GM03348 (cell line): Measurements from ENCODE around the gene SEMA6C.
"Not testable (repeated sequence)": the region's sequence is repeated elsewhere in the genome, so short reads cannot be mapped to it uniquely, and the experiment has no call there.

ENCODE experiments used
- DNase-seq: peaks from one replicate; pipeline ENCODE4 v3.0.0; 2012; ENCODE audit warnings: low spot score

The SEMA6C gene

GRCh38 chr1:151146412-151147131 is at the start of gene SEMA6C:
Gene SEMA6C (minus strand): TSS chr1:151146631. CDS start chr1:151142621, 4,010 bp downstream.
- DNase-seq = peak; percentile 98

GRCh38 chr1:151194894-151195594 is 48.6 kb upstream of the SEMA6C start:
- DNase-seq = peak; percentile 91

DNA sequence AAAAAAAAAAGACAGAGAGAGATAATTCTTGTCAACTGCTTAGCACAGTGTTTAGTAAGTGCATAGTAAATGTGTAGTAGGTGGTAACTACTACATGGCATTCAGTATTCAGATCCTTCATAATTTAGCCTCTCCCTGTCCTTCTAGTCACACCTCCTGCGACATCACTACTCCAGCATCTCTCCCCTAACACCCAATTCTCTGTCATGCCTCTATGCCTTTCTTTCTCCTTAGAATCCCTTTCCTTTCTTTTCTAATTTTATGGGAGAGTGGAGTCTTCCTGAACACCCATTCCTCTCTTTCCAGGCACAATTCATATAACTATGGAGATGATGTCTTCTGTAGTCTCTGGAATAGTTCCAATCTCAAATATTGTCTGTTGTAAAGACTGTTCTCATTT is 47.4 kb upstream of the SEMA6C start:
- DNase-seq = no peak

DNA sequence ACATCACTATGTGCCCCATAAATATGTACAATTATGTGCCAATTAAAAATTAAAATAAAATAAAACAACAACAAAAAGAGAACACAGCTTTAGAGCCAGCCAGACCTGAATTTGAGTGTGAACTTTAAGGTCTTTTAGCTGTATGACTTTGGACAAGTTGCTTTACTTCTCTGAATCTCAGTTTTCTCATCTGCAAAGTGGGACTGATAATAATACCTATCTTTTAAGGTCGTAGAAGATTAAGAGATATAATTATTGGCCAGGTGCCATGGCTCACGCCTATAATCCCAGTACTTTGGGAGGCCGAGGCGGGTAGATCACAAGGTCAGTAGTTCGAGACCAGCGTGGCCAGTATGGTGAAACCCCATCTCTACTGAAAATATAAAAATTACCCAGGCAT is 46.9 kb upstream of the SEMA6C start:
- DNase-seq = no peak

GRCh38 chr1:151192047-151192446 is 45.6 kb upstream of the SEMA6C start:
- no peak for DNase-seq

- DNase-seq = peak; percentile 92
Measured at GRCh38 chr1:151189637-151190445, 43.4 kb upstream of the SEMA6C start, which contains the start of gene VPS72. Gene VPS72 (minus strand): TSS chr1:151190197. CDS start chr1:151190121, 76 bp downstream.

GRCh38 chr1:151188667-151189066 is 42.2 kb upstream of the SEMA6C start:
- DNase-seq = not testable (repeated sequence)

DNA sequence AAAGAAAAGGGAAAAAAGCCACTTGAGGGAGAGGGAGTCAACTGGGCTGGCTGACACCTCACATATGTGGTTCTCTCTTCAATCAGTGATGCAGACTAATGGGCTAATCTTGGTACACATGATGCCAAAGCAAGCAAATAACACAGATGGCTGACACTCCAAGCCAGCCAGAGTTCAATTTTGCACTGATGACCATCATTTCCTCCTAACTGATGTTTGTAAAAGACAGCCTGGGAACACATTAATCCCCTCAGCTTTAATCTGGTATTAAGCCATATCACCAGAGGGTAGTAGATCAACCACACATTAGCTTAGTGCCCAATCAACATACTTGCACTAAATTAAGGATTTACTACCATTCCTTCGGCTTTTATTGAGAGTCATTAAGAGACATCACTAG is 40.8 kb upstream of the SEMA6C start:
- DNase-seq = no peak

GRCh38 chr1:151184211-151184610 is 37.8 kb upstream of the SEMA6C start:
- DNase-seq = no peak

DNA sequence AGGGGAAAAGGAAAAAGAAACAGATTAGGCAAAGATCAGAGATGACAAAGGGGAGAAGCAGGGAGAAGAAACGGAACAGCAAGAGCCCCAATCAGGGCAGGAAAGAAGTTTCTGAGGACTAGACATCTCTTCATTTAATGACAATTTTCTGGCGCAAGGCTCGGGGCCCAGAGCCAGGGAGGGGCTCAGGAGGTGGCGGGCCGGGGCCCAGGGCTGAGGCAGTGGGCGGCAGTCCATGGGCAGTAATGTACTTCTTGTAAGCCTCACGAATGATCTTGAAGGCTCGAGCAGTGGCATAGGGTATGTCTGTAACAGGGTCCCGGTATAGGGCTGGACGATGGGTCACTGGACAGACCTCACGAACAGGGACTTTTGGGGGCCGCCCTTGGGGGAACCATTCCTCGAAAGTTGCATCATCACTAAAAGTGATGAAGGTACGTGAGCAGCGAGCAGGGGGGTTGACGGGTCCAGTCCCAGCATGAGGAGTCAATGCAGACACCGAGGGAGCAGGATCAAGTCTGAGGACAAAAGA is 30.1 kb upstream of the SEMA6C start:
- DNase-seq = no peak

- peak; percentile 46 for DNase-seq
Measured at GRCh38 chr1:151175863-151176262, 29.4 kb upstream of the SEMA6C start, which contains the start of gene TMOD4. Gene TMOD4 (minus strand): TSS chr1:151175981. CDS start chr1:151174875, 1,106 bp downstream.

DNA sequence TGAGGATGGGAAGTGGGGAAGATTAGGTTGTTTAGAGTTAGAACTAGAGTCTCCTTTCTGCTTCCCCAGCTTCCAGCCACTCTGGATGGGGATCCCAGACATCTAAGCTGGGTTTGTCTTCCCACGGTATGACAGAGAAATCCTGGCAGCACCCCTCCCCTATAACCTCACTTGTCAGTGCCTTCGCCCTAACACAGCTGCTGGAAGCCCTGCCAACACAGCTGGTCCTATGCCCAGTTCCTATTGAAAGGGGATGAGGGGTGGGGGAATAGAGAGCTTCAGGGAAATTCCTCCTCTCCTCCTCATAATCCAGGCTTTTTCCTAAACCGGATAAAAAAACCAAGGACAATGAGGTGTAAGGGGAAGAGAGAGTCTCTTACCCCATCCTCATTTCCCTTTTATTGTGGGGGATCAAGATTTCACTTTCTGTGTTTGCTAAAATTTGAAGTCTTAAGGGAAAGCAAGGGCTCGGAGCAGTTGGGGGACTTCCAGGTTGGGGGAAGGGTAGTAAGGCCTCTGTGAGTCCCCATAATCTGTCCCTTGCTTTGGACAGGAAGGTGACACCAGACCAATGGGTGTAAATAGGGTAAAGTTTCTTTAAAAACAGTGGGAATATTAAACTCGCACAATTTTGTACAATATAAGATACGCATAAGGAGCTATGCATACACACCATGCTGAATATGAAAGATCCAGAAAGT is 28.8 kb upstream of the SEMA6C start:
- no peak for DNase-seq

DNA sequence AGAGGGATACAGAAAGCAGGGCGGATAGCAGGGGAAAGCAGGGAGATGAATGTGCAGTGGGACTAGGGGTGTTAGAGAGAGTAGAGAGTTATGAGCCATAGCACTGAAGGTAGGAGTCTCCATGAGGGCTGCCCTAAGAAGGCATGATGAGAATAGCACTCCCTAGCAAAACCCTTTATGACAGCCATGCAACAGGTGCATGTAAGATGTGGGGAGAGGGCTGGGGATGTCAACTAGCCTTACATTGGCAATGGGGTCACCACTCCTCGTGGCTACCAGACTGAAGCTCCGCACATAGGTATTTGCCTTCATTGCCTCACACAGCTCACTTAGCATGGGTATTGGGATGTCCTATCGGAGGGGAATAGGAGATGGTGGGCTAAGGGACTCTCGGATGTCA is 24.8 kb upstream of the SEMA6C start:
- no peak for DNase-seq

DNA sequence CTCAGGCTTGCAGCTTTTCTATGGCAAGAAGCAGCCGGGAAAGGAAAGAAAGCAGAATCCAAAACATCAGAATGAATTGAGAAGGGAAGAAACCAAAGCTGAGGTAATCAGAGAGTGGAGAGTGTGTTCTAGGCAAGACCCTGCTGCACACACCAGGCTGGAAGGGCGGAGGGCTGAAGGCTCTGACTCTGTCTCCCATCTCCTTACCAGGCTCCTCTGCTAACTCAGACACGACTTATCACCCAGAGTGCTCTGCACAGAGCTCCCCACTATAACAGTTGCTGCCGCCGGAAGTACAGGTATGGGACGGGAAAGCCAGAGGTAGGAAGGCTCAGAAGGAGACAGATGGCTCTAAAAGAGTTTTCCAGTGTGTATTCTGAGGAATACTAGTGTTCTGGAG is 20.7 kb upstream of the SEMA6C start:
- no peak for DNase-seq

- peak; percentile 75 for DNase-seq
Measured at GRCh38 chr1:151166505-151166956, 20.1 kb upstream of the SEMA6C start.

DNA sequence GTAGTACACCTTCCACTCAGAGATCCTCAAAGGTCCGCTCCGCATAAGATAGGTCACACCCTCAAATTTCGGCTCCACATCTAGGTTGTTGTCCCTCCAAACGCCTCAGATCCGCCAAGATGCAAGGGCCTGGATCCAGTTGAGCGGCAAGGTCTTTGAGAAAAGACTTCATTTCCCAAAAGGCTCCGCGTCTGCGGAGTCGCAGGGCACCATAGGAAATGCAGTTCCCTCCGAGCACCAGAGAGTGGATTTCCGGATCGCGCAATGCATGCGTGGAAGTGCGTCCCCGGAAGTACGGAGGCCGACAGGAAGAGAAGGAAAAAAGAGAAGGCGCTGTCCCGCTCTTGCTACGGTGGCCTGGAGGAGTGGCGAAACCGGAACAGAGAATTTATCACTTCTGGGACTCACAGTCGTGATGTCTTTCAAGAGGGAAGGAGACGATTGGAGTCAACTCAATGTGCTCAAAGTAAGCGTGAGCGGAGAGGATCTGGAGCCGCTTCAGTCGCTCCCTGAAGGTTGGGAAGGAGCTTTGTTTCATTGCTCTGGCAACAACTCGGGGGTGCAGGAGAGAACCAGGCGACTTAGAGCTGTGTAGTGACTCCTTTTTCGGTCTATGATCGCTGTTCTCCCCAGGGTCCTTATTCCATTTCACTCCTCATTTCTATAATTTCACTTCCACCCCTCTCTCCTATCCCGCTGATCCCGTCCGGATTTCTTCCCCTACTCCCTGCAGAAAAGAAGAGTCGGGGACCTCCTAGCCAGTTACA is 19.5 kb upstream of the SEMA6C start, which contains the start of the genes LYSMD1 and SCNM1:
LYSMD1 (minus strand) TSS at position 165 of the 767 bp plus-strand sequence. CDS start 644 bp downstream, outside the sequence.
SCNM1 (plus strand) TSS at position 407 of the 767 bp plus-strand sequence; CDS start at position 416, 9 bp downstream.
- peak; percentile 95 for DNase-seq

DNA sequence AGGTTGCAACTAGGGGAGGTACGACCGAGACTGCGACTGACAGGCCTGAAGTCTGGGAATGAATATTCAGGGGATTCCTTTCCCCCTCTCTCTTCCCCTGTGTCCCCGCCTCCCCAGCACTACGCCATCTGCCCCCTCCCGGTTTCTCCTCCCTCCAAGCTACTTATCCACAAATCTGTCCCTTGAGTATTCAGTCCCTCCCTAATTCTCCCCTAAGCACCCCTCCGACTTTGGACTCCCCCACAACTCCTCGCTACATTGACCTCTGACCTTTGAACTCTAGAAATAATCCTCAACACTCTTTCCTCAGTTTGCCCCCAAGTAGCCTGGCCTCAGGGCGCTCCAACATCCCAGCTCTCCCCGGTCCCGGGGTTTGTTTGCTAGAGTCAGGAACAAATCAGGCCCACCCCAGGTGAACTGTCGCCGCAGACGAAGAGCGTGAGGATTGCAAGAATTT is 18.9 kb upstream of the SEMA6C start:
- DNase-seq = peak; percentile 83

DNA sequence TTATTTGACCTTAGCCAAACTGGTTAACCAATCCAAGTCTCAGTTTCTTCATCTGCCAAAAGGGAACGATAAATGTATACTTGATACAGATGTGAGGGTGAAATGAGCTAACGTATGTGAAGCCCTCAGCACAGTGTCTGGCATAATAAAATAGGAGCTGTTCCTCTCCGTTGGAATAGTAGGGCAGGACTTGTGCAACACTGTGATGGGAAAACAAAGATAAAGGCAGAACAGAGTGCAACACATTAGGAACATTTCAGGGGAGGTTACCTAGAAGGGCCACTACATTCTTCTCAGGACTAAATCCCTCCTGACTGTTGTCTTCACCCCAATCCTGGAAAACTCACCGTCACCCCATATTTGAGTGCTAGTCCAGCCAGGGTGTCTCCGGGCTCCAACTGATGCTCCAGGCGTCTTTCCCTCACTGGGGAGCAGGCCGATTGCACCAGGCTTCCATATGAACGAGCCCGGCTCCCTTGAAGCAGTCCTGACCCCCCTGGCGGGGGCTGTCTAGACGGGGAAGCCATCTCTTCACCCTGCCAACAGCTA is 18.4 kb upstream of the SEMA6C start:
- no peak for DNase-seq

- no peak for DNase-seq
Measured at GRCh38 chr1:151159373-151159772, 12.9 kb upstream of the SEMA6C start.

GRCh38 chr1:151158751-151159251 is 12.4 kb upstream of the SEMA6C start:
- no peak for DNase-seq
